KMS-11 (cell line): ENCODE measurements around the gene LRBA.

Source experiments
- H2AFZ ChIP-seq: fragments of 200-600 bp; sonication (generic); 2 replicates; pipeline ENCODE4 v1.6.1; 2016; ENCODE audit warnings: antibody characterized with exemption, mixed run types, low read depth
- H3K27ac ChIP-seq: fragments of 200-600 bp; sonication (generic); 2 replicates; pipeline ENCODE4 v1.6.1; 2016; ENCODE audit warnings: mild to moderate bottlenecking, mixed run types
- H3K27me3 ChIP-seq: fragments of 200-600 bp; sonication (generic); 2 replicates; pipeline ENCODE4 v1.6.1; 2017; ENCODE audit warnings: mild to moderate bottlenecking, low read depth, mixed run types, moderate library complexity; ENCODE audit not compliant: insufficient read depth
- H3K36me3 ChIP-seq: fragments of 200-600 bp; sonication (generic); 2 replicates; pipeline ENCODE4 v1.6.1; 2017; ENCODE audit warnings: mild to moderate bottlenecking, mixed run types; ENCODE audit not compliant: insufficient read depth
- H3K4me1 ChIP-seq: fragments of 200-600 bp; sonication (generic); 2 replicates; pipeline ENCODE4 v1.6.1; 2016; ENCODE audit warnings: mild to moderate bottlenecking, low read depth, mixed run types; ENCODE audit not compliant: poor library complexity, severe bottlenecking
- H3K4me2 ChIP-seq: fragments of 200-600 bp; sonication (generic); 2 replicates; pipeline ENCODE4 v1.7.0; 2016; ENCODE audit warnings: mild to moderate bottlenecking, mixed run types
- H3K4me3 ChIP-seq: fragments of 200-600 bp; sonication (generic); IDR thresholded peaks from 2 replicates; pipeline ENCODE4 v1.6.1; 2017; ENCODE audit warnings: low read depth, low read length, mixed read lengths; ENCODE audit not compliant: insufficient read depth
- H3K79me2 ChIP-seq: fragments of 200-600 bp; sonication (generic); 2 replicates; pipeline ENCODE4 v1.6.1; 2016; ENCODE audit warnings: low read depth, mixed run types; ENCODE audit not compliant: insufficient read depth
- H3K9ac ChIP-seq: fragments of 200-600 bp; sonication (generic); 2 replicates; pipeline ENCODE4 v1.6.1; 2016; ENCODE audit warnings: mild to moderate bottlenecking, mixed run types
- H4K20me1 ChIP-seq: fragments of 200-600 bp; sonication (generic); 2 replicates; pipeline ENCODE4 v1.6.1; 2016; ENCODE audit warnings: mild to moderate bottlenecking, mixed run types; ENCODE audit not compliant: insufficient read depth
- CTCF ChIP-seq: fragments of 200-600 bp; sonication (generic); conservative IDR thresholded peaks from 2 replicates; pipeline ENCODE4 v1.6.1; 2017; ENCODE audit warnings: low read depth, mild to moderate bottlenecking, antibody characterized with exemption, low read length, moderate library complexity, mixed read lengths

LRBA gene

GRCh38 chr4:150859453-150859852, 155.6 kb downstream of the LRBA start:
- no peaks in the 10 kb centered on the region for H3K36me3 ChIP-seq

GRCh38 chr4:150855981-150856510, 159.0 kb downstream of the LRBA start:
- Histone ChIP-seq H2AFZ (no peak overlapping the region), H3K27me3 (no peaks in the 10 kb centered on the region), H3K36me3 (no peaks in the 10 kb centered on the region), H3K79me2 (no peaks in the 10 kb centered on the region), H3K4me3 (no peak overlapping the region), H4K20me1 (no peaks in the 10 kb centered on the region), H3K27ac (no peak overlapping the region), H3K4me1 (no peaks in the 10 kb centered on the region), H3K4me2 (no peak overlapping the region), H3K9ac (no peak overlapping the region)
- no peak for TF ChIP-seq CTCF

More at GRCh38 chr4:150859453-150859852, 155.6 kb downstream of the LRBA start:
- H2AFZ ChIP-seq = no peak overlapping the region
- H3K79me2 ChIP-seq = no peaks in the 10 kb centered on the region
- H3K4me2 ChIP-seq = no peak overlapping the region
- no peaks in the 10 kb centered on the region for H4K20me1 ChIP-seq
- no peak overlapping the region for H3K4me3 ChIP-seq
- H3K27me3 ChIP-seq = no peaks in the 10 kb centered on the region
- H3K9ac ChIP-seq = no peak overlapping the region
- H3K4me1 ChIP-seq = no peaks in the 10 kb centered on the region
- no peak for TF ChIP-seq CTCF
- H3K27ac ChIP-seq = no peak overlapping the region

- Histone ChIP-seq H3K9ac (no peak overlapping the region), H3K4me3 (no peak overlapping the region), H3K36me3 (no peaks in the 10 kb centered on the region), H3K4me2 (no peak overlapping the region), H3K27me3 (no peaks in the 10 kb centered on the region), H3K27ac (no peak overlapping the region), H4K20me1 (no peaks in the 10 kb centered on the region), H3K4me1 (no peaks in the 10 kb centered on the region), H2AFZ (no peak overlapping the region), H3K79me2 (no peaks in the 10 kb centered on the region)
- TF ChIP-seq CTCF = no peak
These were observed 160.5 kb downstream of the LRBA start for GRCh38 chr4:150854600-150854999.

DNA sequence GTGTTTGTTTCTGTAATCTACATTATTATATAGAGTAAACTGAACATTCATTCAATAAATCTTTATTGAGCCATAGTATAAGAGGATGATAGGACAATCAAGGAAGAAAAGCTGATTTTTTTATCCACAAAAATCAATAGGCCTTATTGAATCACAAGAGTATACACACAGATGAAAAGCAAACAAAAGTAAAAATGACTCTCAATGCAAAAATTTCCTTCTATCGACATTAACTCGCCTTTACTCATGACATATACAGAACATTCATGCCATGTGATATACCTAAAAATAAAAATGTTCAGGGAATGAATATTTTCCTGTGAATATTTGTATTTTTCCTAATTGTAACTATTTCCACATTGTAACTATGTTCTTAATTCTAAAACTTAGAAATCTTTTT, 161.2 kb downstream of the LRBA start:
- H3K27me3 ChIP-seq = no peaks in the 10 kb centered on the region
- H3K27ac ChIP-seq = no peak overlapping the region
- H3K9ac ChIP-seq = no peak overlapping the region
- H4K20me1 ChIP-seq = no peaks in the 10 kb centered on the region
- no peak overlapping the region for H2AFZ ChIP-seq
- no peak for TF ChIP-seq CTCF
- H3K4me2 ChIP-seq = no peak overlapping the region
- H3K36me3 ChIP-seq = no peaks in the 10 kb centered on the region
- H3K4me1 ChIP-seq = no peaks in the 10 kb centered on the region
- no peak overlapping the region for H3K4me3 ChIP-seq
- no peaks in the 10 kb centered on the region for H3K79me2 ChIP-seq
